A673 (cell line): ENCODE data around the gene PARD3.

Experiments
- EZH2 ChIP-seq: fragments of 200-600 bp; sonication (generic); IDR thresholded peaks from 2 replicates; pipeline ENCODE4 v1.6.1; 2017; ENCODE audit warnings: borderline replicate concordance, low read depth, mild to moderate bottlenecking, mixed read lengths, antibody characterized with exemption, low read length; ENCODE audit not compliant: poor library complexity, severe bottlenecking
- TF ChIP-seq, protein P1 (sequence below): fragments of 300-800, 200-600 bp; sonication (generic); conservative IDR thresholded peaks from 2 replicates; pipeline ENCODE4 v1.5.1; 2017; ENCODE audit warnings: low read depth, mild to moderate bottlenecking, antibody characterized with exemption, low read length, moderate library complexity, mixed read lengths

DNA sequence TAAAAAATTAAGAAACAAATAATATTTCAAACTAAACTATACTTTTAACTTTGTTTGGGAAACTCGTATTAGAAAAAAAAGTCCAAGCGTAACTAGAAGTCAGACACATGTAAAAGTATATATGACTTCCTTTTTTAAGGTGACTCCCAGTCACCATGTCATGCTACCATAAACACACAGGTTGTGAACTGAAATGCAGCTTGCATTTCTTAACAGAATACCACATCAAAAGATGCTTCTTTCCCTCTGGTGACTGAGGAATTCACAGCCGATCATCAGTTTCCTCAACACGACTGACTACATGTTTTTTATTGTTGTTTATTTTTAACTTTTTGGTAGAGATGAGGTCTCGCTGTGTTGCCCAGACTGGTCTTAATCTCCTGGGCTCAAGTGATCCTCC lies 445.0 kb downstream of the PARD3 start:
- TF ChIP-seq, protein P1, sequence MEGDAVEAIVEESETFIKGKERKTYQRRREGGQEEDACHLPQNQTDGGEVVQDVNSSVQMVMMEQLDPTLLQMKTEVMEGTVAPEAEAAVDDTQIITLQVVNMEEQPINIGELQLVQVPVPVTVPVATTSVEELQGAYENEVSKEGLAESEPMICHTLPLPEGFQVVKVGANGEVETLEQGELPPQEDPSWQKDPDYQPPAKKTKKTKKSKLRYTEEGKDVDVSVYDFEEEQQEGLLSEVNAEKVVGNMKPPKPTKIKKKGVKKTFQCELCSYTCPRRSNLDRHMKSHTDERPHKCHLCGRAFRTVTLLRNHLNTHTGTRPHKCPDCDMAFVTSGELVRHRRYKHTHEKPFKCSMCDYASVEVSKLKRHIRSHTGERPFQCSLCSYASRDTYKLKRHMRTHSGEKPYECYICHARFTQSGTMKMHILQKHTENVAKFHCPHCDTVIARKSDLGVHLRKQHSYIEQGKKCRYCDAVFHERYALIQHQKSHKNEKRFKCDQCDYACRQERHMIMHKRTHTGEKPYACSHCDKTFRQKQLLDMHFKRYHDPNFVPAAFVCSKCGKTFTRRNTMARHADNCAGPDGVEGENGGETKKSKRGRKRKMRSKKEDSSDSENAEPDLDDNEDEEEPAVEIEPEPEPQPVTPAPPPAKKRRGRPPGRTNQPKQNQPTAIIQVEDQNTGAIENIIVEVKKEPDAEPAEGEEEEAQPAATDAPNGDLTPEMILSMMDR: no peak
- TF ChIP-seq EZH2: no peak
